KMS-11 (cell line): Measurements from ENCODE around the gene GJB5.

ENCODE experiments used
- H2AFZ ChIP-seq: fragments of 200-600 bp; sonication (generic); 2 replicates; pipeline ENCODE4 v1.6.1; 2016; ENCODE audit warnings: antibody characterized with exemption, mixed run types, low read depth
- H3K27ac ChIP-seq: fragments of 200-600 bp; sonication (generic); 2 replicates; pipeline ENCODE4 v1.6.1; 2016; ENCODE audit warnings: mild to moderate bottlenecking, mixed run types
- H3K27me3 ChIP-seq: fragments of 200-600 bp; sonication (generic); 2 replicates; pipeline ENCODE4 v1.6.1; 2017; ENCODE audit warnings: mild to moderate bottlenecking, low read depth, mixed run types, moderate library complexity; ENCODE audit not compliant: insufficient read depth
- H3K36me3 ChIP-seq: fragments of 200-600 bp; sonication (generic); 2 replicates; pipeline ENCODE4 v1.6.1; 2017; ENCODE audit warnings: mild to moderate bottlenecking, mixed run types; ENCODE audit not compliant: insufficient read depth
- H3K4me1 ChIP-seq: fragments of 200-600 bp; sonication (generic); 2 replicates; pipeline ENCODE4 v1.6.1; 2016; ENCODE audit warnings: mild to moderate bottlenecking, low read depth, mixed run types; ENCODE audit not compliant: poor library complexity, severe bottlenecking
- H3K4me2 ChIP-seq: fragments of 200-600 bp; sonication (generic); 2 replicates; pipeline ENCODE4 v1.7.0; 2016; ENCODE audit warnings: mild to moderate bottlenecking, mixed run types
- H3K4me3 ChIP-seq: fragments of 200-600 bp; sonication (generic); IDR thresholded peaks from 2 replicates; pipeline ENCODE4 v1.6.1; 2017; ENCODE audit warnings: low read depth, low read length, mixed read lengths; ENCODE audit not compliant: insufficient read depth
- H3K79me2 ChIP-seq: fragments of 200-600 bp; sonication (generic); 2 replicates; pipeline ENCODE4 v1.6.1; 2016; ENCODE audit warnings: low read depth, mixed run types; ENCODE audit not compliant: insufficient read depth
- H3K9ac ChIP-seq: fragments of 200-600 bp; sonication (generic); 2 replicates; pipeline ENCODE4 v1.6.1; 2016; ENCODE audit warnings: mild to moderate bottlenecking, mixed run types
- H4K20me1 ChIP-seq: fragments of 200-600 bp; sonication (generic); 2 replicates; pipeline ENCODE4 v1.6.1; 2016; ENCODE audit warnings: mild to moderate bottlenecking, mixed run types; ENCODE audit not compliant: insufficient read depth
- TF ChIP-seq, protein P1 (sequence below): fragments of 200-600 bp; sonication (generic); conservative IDR thresholded peaks from 2 replicates; pipeline ENCODE4 v1.6.1; 2017; ENCODE audit warnings: low read depth, mild to moderate bottlenecking, antibody characterized with exemption, low read length, moderate library complexity, mixed read lengths

The GJB5 gene

DNA sequence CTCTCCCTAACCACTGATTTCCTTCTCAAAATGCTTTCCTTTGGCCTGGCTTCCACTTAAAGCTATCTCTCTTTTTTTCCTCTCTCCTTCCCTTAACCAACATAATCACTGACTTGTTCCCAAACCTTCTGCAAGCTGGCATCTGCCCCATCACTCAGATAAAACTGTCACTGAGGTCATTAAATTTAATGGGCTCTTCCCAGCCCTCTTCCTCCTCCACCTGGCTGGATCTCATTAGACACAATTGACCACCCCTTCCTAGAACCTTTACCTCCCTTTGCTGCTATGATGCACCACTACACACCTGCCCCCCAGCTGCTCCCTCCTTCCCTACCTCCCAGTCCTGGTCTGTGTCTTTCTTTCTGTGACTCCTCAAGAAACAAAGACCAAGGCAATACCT is 44.0 kb upstream of the GJB5 start:
- Histone ChIP-seq H2AFZ (no peak overlapping the region), H3K4me1 (no peaks in the 10 kb centered on the region), H4K20me1 (no peaks in the 10 kb centered on the region), H3K9ac (no peak overlapping the region), H3K27ac (no peak overlapping the region), H3K79me2 (no peaks in the 10 kb centered on the region), H3K4me2 (no peak overlapping the region), H3K27me3 (no peaks in the 10 kb centered on the region), H3K36me3 (no peaks in the 10 kb centered on the region), H3K4me3 (no peak overlapping the region)
- TF ChIP-seq, protein P1, sequence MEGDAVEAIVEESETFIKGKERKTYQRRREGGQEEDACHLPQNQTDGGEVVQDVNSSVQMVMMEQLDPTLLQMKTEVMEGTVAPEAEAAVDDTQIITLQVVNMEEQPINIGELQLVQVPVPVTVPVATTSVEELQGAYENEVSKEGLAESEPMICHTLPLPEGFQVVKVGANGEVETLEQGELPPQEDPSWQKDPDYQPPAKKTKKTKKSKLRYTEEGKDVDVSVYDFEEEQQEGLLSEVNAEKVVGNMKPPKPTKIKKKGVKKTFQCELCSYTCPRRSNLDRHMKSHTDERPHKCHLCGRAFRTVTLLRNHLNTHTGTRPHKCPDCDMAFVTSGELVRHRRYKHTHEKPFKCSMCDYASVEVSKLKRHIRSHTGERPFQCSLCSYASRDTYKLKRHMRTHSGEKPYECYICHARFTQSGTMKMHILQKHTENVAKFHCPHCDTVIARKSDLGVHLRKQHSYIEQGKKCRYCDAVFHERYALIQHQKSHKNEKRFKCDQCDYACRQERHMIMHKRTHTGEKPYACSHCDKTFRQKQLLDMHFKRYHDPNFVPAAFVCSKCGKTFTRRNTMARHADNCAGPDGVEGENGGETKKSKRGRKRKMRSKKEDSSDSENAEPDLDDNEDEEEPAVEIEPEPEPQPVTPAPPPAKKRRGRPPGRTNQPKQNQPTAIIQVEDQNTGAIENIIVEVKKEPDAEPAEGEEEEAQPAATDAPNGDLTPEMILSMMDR, result no peak

- Histone ChIP-seq H3K27me3 (no peaks in the 10 kb centered on the region), H3K9ac (no peak overlapping the region), H3K27ac (no peak overlapping the region), H3K4me3 (no peak overlapping the region), H3K4me2 (no peak overlapping the region), H4K20me1 (no peaks in the 10 kb centered on the region), H3K4me1 (no peaks in the 10 kb centered on the region), H3K36me3 (no peaks in the 10 kb centered on the region), H3K79me2 (no peaks in the 10 kb centered on the region), H2AFZ (no peak overlapping the region)
- TF ChIP-seq, protein P1, result no peak
Observed at GRCh38 chr1:34711485-34711884, 43.4 kb upstream of the GJB5 start.

DNA sequence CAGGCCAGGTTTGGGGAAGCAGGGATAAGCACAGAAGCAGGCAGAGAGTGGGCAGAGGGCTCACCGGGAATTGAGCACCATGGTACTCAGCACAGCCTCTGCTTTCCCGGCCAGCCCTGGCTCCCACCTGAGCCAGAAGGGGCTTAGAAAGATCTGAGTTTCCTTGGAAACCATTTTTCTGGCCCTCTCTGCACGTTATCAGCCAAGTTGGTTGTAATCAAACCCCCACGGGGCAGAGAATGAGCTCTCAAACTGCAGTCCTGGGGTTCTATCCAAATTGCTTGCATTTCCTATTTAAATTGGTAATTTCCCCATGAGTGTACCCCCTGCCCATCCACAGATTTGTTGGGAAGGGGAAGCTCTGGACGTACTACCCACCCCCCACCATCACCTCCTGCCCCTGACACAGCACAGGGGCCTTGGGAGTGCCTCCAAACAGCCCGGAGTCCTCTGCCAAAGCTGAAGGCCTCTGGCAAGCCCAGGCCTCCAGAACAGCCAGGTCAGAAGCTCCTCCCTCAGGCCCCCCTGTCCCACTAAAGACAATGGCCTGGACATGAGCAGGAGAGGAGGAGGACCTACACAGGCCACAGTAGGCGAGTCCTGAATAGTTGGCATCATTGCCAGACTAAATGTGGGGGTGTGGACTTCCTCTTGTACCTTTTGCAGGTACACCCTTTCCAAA is 42.7 kb upstream of the GJB5 start:
- Histone ChIP-seq H4K20me1 (no peaks in the 10 kb centered on the region), H3K4me2 (no peak overlapping the region), H3K9ac (no peak overlapping the region), H3K36me3 (no peaks in the 10 kb centered on the region), H3K27me3 (no peaks in the 10 kb centered on the region), H3K4me3 (no peak overlapping the region), H2AFZ (no peak overlapping the region), H3K4me1 (no peaks in the 10 kb centered on the region), H3K27ac (no peak overlapping the region), H3K79me2 (no peaks in the 10 kb centered on the region)
- TF ChIP-seq, protein P1, result no peak

- no peaks in the 10 kb centered on the region for H3K4me1 ChIP-seq
- no peak overlapping the region for H3K4me3 ChIP-seq
- H3K27me3 ChIP-seq, result no peaks in the 10 kb centered on the region
- H3K4me2 ChIP-seq, result no peak overlapping the region
- H3K36me3 ChIP-seq, result no peaks in the 10 kb centered on the region
- no peaks in the 10 kb centered on the region for H4K20me1 ChIP-seq
- no peak overlapping the region for H2AFZ ChIP-seq
- H3K27ac ChIP-seq, result no peak overlapping the region
- no peaks in the 10 kb centered on the region for H3K79me2 ChIP-seq
- no peak overlapping the region for H3K9ac ChIP-seq
- TF ChIP-seq, protein P1, result no peak
Observed at GRCh38 chr1:34713443-34713842, 41.4 kb upstream of the GJB5 start.
